HG03460 (cell line): ENCODE results near the gene SIMC1.
A peak's percentile ranks its signal among the peaks of the same experiment; 100 is the strongest.
"Not testable (repeated sequence)": the region's sequence is repeated elsewhere in the genome, so short reads cannot be mapped to it uniquely, and the experiment has no call there.

Experiments used
- ATAC-seq: cut with Tn5 transposase; IDR thresholded peaks from one replicate; pipeline ENCODE4 v1.9.1; 2021; ENCODE audit not compliant: unreplicated experiment

Gene SIMC1

GRCh38 chr5:176237971-176238644 is at the start of gene SIMC1:
Gene SIMC1 (plus strand): TSS chr5:176238424. CDS start chr5:176238509, 85 bp downstream.
- ATAC-seq, result peak; percentile 55

GRCh38 chr5:176188506-176189193 is 49.6 kb upstream of the SIMC1 start:
- ATAC-seq, result no peak

- ATAC-seq, result no peak
Observed at GRCh38 chr5:176189857-176190256, 48.4 kb upstream of the SIMC1 start.

GRCh38 chr5:176190886-176191755 is 47.1 kb upstream of the SIMC1 start:
- ATAC-seq, result no peak

- ATAC-seq, result no peak
Observed at GRCh38 chr5:176192094-176192721, 46.0 kb upstream of the SIMC1 start.

- not testable (repeated sequence) for ATAC-seq
Observed at GRCh38 chr5:176192722-176193117, 45.5 kb upstream of the SIMC1 start.

- not testable (repeated sequence) for ATAC-seq
Observed at GRCh38 chr5:176193636-176194035, 44.6 kb upstream of the SIMC1 start.

GRCh38 chr5:176194238-176195083 is 43.8 kb upstream of the SIMC1 start:
- ATAC-seq, result not testable (repeated sequence)

- not testable (repeated sequence) for ATAC-seq
Observed at GRCh38 chr5:176195084-176195413, 43.2 kb upstream of the SIMC1 start.

GRCh38 chr5:176195487-176196207 is 42.6 kb upstream of the SIMC1 start:
- ATAC-seq, result not testable (repeated sequence)

GRCh38 chr5:176196781-176197180 is 41.4 kb upstream of the SIMC1 start:
- not testable (repeated sequence) for ATAC-seq

- not testable (repeated sequence) for ATAC-seq
Observed at GRCh38 chr5:176197234-176197858, 40.9 kb upstream of the SIMC1 start.

GRCh38 chr5:176198299-176198698 is 39.9 kb upstream of the SIMC1 start:
- ATAC-seq, result not testable (repeated sequence)

GRCh38 chr5:176198991-176199733 is 39.1 kb upstream of the SIMC1 start:
- not testable (repeated sequence) for ATAC-seq

GRCh38 chr5:176199803-176200399 is 38.3 kb upstream of the SIMC1 start:
- not testable (repeated sequence) for ATAC-seq

GRCh38 chr5:176201811-176202210 is 36.4 kb upstream of the SIMC1 start:
- no peak for ATAC-seq

- ATAC-seq, result no peak
Observed at GRCh38 chr5:176203086-176203485, 35.1 kb upstream of the SIMC1 start.

- ATAC-seq, result not testable (repeated sequence)
Observed at GRCh38 chr5:176203535-176203934, 34.7 kb upstream of the SIMC1 start.
